Esophagus squamous epithelium (tissue), 5 donors: Measurements from ENCODE around the gene SLC7A5. TPM values are rescaled to one million over a fixed set of nuclear protein-coding genes. Genes with fewer than 3 reads are reported as not detected.
A peak's percentile ranks its signal among the peaks of the same experiment; 100 is the strongest.
"Not testable (repeated sequence)": the region's sequence is repeated elsewhere in the genome, so short reads cannot be mapped to it uniquely, and the experiment has no call there.

Experiments
- DNase-seq: peaks from one replicate; lab custom pipeline; 2025; lab: John Stamatoyannopoulos, UW
- H3K27ac ChIP-seq, 4 donors: fragments of 200-600 bp; sonication (generic); one replicate each; pipeline ENCODE4 v1.5.1; 2016 to 2019; ENCODE audit warnings: mild to moderate bottlenecking in 1 of 4
- H3K27me3 ChIP-seq, 4 donors: fragments of 200-600 bp; sonication (generic); 1 replicate in 3 of 4; 2 replicates in 1 of 4; pipeline versions ENCODE4 v1.5.1 to v1.6.0; 2017 to 2021; ENCODE audit warnings: antibody characterized with exemption in 1 of 4
- H3K36me3 ChIP-seq, 3 donors: fragments of 200-600 bp; sonication (generic); one replicate each; pipeline ENCODE4 v1.5.1; 2016 to 2019
- H3K4me1 ChIP-seq, 3 donors: fragments of 200-600 bp; sonication (generic); one replicate each; pipeline ENCODE4 v1.5.1; 2017 to 2019
- H3K4me3 ChIP-seq, 4 donors: fragments of 200-600 bp; sonication (generic); 1 replicate in 3 of 4; 2 replicates in 1 of 4; pipeline ENCODE4 v1.5.1; 2016 to 2019; ENCODE audit warnings: mild to moderate bottlenecking in 2 of 4, moderate library complexity in 1 of 4
- H3K9me3 ChIP-seq, 3 donors: fragments of 200-600 bp; sonication (generic); one replicate each; pipeline ENCODE4 v1.5.1; 2016 to 2019
- CTCF ChIP-seq, 6 experiments: fragments of 450-650 bp in 4 of 6; fragments of 200-600 bp in 2 of 6; sonication (generic) in 2 of 6; IDR thresholded peaks; one replicate each; pipeline ENCODE4 v1.5.1; 2016 to 2019; ENCODE audit warnings: antibody characterized with exemption in 6 of 6, mild to moderate bottlenecking in 4 of 6, moderate library complexity in 4 of 6
- POLR2A ChIP-seq, 4 donors: fragments of 450-650 bp; IDR thresholded peaks; one replicate each; pipeline ENCODE4 v1.6.1; 2017; ENCODE audit warnings: antibody characterized with exemption in 4 of 4, mild to moderate bottlenecking in 4 of 4, moderate library complexity in 3 of 4
- WGBS, 2 donors: methylation state at CpG; one replicate each; pipeline ENCODE4 v1.1.5; 2018; 5-methylcytosine and 5-hydroxymethylcytosine counted together
- intact Hi-C: fragments of 100-400 bp; cut with DNase I; formaldehyde crosslinking; loops from one replicate; pipeline ENCODE4 v1.15.0; 2022
- total RNA-seq, 4 donors: library from RNA; depleted of rRNA; stranded (reverse); fragments of >200 nt; gene quantifications; one replicate each; pipeline ENCODE4 v1.1.0, GENCODE V29; 2016
- donor health status: DM: yes; HTN: yes; CAD: no.

SLC7A5 gene
- total RNA-seq: 100 to 1,000 TPM in 3 of 4 donors, 10 to 100 TPM in 1; 75.3 to 179 (median 145) TPM

GRCh38 chr16:87869061-87869878 lies at the start of gene SLC7A5:
Gene SLC7A5, minus strand, starts transcription at chr16:87869507. Its CDS starts 85 bp downstream, at chr16:87869422.
- DNase-seq, intact Hi-C loops, H3K9me3 ChIP-seq, H3K36me3 ChIP-seq: not testable (repeated sequence)
- 0% methylated on average over 13 to 32 of the region's 109 CpGs for WGBS, 2 donors
- H3K27me3 ChIP-seq: peaks cover 0 to 20% (median 0%) of the 10 kb centered on the region in 4 donors
- peak within 1 kb of the TSS; percentile 72 to 85 (median 82) for H3K27ac ChIP-seq
- H3K4me3 ChIP-seq: peak within 1 kb of the TSS; percentile 37 to 76 (median 59)
- peaks cover 10 to 82% (median 14%) of the 10 kb centered on the region in 3 donors for H3K4me1 ChIP-seq
- TF ChIP-seq POLR2A (IDR thresholded peaks at IDR 0.05) (peak in 3 of 4 donors; percentile 47 to 88 (median 82)), CTCF (IDR thresholded peaks at IDR 0.05) (peak in 1 of 6 experiments; percentile 14)

DNA sequence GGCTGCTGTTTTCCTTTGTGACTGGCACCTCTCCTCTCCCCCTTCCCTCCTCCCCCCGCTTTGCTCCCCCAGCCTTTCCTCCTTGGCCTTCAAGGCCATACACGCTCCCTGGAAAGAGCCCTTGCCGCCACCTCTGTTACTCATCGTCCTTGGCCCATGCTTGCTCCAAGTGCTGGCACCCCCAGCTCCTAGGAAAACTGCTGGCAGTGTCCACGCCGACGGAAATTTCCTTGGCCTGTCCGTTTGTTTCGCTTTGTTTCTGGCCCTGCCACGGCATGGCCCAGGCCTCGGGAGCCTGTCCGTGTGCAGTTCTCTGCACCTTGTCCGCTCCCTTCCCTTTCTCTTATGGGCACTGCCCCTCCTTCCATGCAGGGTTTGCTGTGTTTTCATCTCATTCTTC lies 49.0 kb upstream of the SLC7A5 start:
- intact Hi-C loops: no loop called here
- TF ChIP-seq CTCF (IDR thresholded peaks at IDR 0.05) (no peak), POLR2A (IDR thresholded peaks at IDR 0.05) (no peak)
- Histone ChIP-seq H3K4me1 (peaks cover 0 to 18% (median 2%) of the 10 kb centered on the region in 3 donors), H3K27ac (peak overlapping the region in 3 of 4 donors; percentile 29 to 44 (median 32)), H3K4me3 (peak overlapping the region in 3 of 4 donors; percentile 4 to 21 (median 7)), H3K27me3 (peaks cover 0 to 25% (median 0%) of the 10 kb centered on the region in 4 donors), H3K36me3 (no peaks in the 10 kb centered on the region), H3K9me3 (no peaks in the 10 kb centered on the region)
- no peak for DNase-seq
- 18 to 41% methylated on average over 13 of the region's 13 CpGs for WGBS, 2 donors

DNA sequence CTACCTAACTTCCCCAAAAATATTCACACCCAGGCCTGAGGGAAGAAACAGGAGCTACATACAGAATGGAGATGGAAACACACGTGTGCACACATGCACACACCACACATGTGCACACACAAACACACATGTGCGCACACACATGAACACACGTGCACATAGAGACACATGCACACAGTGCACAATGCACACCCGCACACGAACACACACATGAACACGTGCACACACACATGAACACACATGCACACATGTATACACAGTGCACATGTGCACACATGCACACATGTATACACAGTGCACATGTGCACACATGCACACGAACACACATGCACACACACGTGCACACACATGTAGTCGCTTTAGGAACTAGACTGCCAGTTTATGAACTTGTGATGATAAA lies 48.2 kb upstream of the SLC7A5 start:
- no peak overlapping the region for H3K27ac ChIP-seq
- intact Hi-C loops: no loop called here
- no peaks in the 10 kb centered on the region for H3K9me3 ChIP-seq
- peaks cover 0 to 27% (median 0%) of the 10 kb centered on the region in 4 donors for H3K27me3 ChIP-seq
- H3K36me3 ChIP-seq: no peaks in the 10 kb centered on the region
- TF ChIP-seq POLR2A (IDR thresholded peaks at IDR 0.05): no peak
- no peak for TF ChIP-seq CTCF (IDR thresholded peaks at IDR 0.05)
- 82 to 85% methylated on average over 9 of the region's 9 CpGs for WGBS, 2 donors
- DNase-seq: no peak
- peaks cover 0 to 18% (median 2%) of the 10 kb centered on the region in 3 donors for H3K4me1 ChIP-seq
- no peak overlapping the region for H3K4me3 ChIP-seq

GRCh38 chr16:87914812-87915211 lies 45.5 kb upstream of the SLC7A5 start:
- peaks cover 0 to 22% (median 5%) of the 10 kb centered on the region in 3 donors for H3K4me1 ChIP-seq
- H3K4me3 ChIP-seq: no peak overlapping the region
- H3K27me3 ChIP-seq: peaks cover 0 to 49% (median 0%) of the 10 kb centered on the region in 4 donors
- H3K9me3 ChIP-seq: no peaks in the 10 kb centered on the region
- intact Hi-C loops: no loop called here
- no peak for DNase-seq
- WGBS, 2 donors: 90 to 98% methylated on average over 10 to 22 of the region's 25 CpGs
- no peaks in the 10 kb centered on the region for H3K36me3 ChIP-seq
- TF ChIP-seq POLR2A (IDR thresholded peaks at IDR 0.05): no peak
- no peak for TF ChIP-seq CTCF (IDR thresholded peaks at IDR 0.05)
- no peak overlapping the region for H3K27ac ChIP-seq

- intact Hi-C loops, H3K9me3 ChIP-seq, H3K36me3 ChIP-seq, H3K4me3 ChIP-seq, H3K27ac ChIP-seq, DNase-seq: not testable (repeated sequence)
- Histone ChIP-seq H3K27me3 (peaks cover 0 to 53% (median 0%) of the 10 kb centered on the region in 4 donors), H3K4me1 (peaks cover 0 to 28% (median 5%) of the 10 kb centered on the region in 3 donors)
- 79 to 81% methylated on average over 10 to 18 of the region's 27 CpGs for WGBS, 2 donors
These were observed 44.9 kb upstream of the SLC7A5 start for GRCh38 chr16:87914021-87914725.

- intact Hi-C loops, DNase-seq: not testable (repeated sequence)
These were observed 43.4 kb upstream of the SLC7A5 start for GRCh38 chr16:87912691-87913090.

GRCh38 chr16:87911106-87911763 lies 41.9 kb upstream of the SLC7A5 start:
- H3K9me3 ChIP-seq, H3K4me3 ChIP-seq, intact Hi-C loops, H3K36me3 ChIP-seq, DNase-seq: not testable (repeated sequence)
- WGBS, 2 donors: 33 to 35% methylated on average over 10 to 23 of the region's 23 CpGs
- peaks cover 0 to 12% (median 2%) of the 10 kb centered on the region in 3 donors for H3K4me1 ChIP-seq
- H3K27me3 ChIP-seq: peaks cover 0 to 69% (median 0%) of the 10 kb centered on the region in 4 donors
- peak overlapping the region in 3 of 4 donors; percentile 67 to 79 (median 75) for H3K27ac ChIP-seq

More at GRCh38 chr16:87912691-87913090, 43.4 kb upstream of the SLC7A5 start:
- H3K9me3 ChIP-seq, H3K36me3 ChIP-seq, H3K4me3 ChIP-seq, H3K27ac ChIP-seq: not testable (repeated sequence)
- Histone ChIP-seq H3K27me3 (peaks cover 0 to 60% (median 0%) of the 10 kb centered on the region in 4 donors), H3K4me1 (peaks cover 0 to 15% (median 2%) of the 10 kb centered on the region in 3 donors)
- WGBS, 2 donors: 79 to 80% methylated on average over 13 to 17 of the region's 18 CpGs
